Coronary artery (tissue), 2 donors: ENCODE measurements around the gene CSRNP2.

Source experiments
- DNase-seq: peaks from one replicate; pipeline ENCODE4 v3.0.0-alpha.2; 2017; ENCODE audit warnings: low spot score
- H3K27ac ChIP-seq, 2 donors: fragments of 200-600 bp; sonication (generic); one replicate each; pipeline ENCODE4 v1.5.1; 2016 to 2019
- H3K4me3 ChIP-seq: fragments of 200-600 bp; sonication (generic); 2 replicates; pipeline ENCODE4 v1.5.1; 2016; ENCODE audit warnings: mild to moderate bottlenecking, moderate library complexity
- CTCF ChIP-seq: fragments of 200-600 bp; sonication (generic); IDR thresholded peaks from one replicate; pipeline ENCODE4 v1.5.1; 2019; ENCODE audit warnings: antibody characterized with exemption

The CSRNP2 gene

GRCh38 chr12:51077930-51078329, 5.5 kb downstream of the CSRNP2 start:
- no peak for DNase-seq
- Histone ChIP-seq H3K27ac (peak overlapping the region in 1 of 2 donors; percentile 38), H3K4me3 (no peak overlapping the region)
- no peak for TF ChIP-seq CTCF

GRCh38 chr12:51076236-51076930, 7.0 kb downstream of the CSRNP2 start:
- no peak for TF ChIP-seq CTCF
- no peak overlapping the region for H3K27ac ChIP-seq
- DNase-seq, result no peak
- no peak overlapping the region for H3K4me3 ChIP-seq

GRCh38 chr12:51075390-51075789, 8.0 kb downstream of the CSRNP2 start:
- TF ChIP-seq CTCF, result no peak
- H3K4me3 ChIP-seq, result no peak overlapping the region
- no peak for DNase-seq
- no peak overlapping the region for H3K27ac ChIP-seq

GRCh38 chr12:51071663-51072062, 11.7 kb downstream of the CSRNP2 start:
- no peak for DNase-seq

GRCh38 chr12:51070004-51070403, 13.4 kb downstream of the CSRNP2 start:
- no peak for TF ChIP-seq CTCF
- H3K27ac ChIP-seq, result no peak overlapping the region
- no peak overlapping the region for H3K4me3 ChIP-seq
- DNase-seq, result no peak

More at GRCh38 chr12:51071663-51072062, 11.7 kb downstream of the CSRNP2 start:
- TF ChIP-seq CTCF, result no peak
- Histone ChIP-seq H3K27ac (no peak overlapping the region), H3K4me3 (no peak overlapping the region)

GRCh38 chr12:51067771-51068170, 15.6 kb downstream of the CSRNP2 start:
- no peak for TF ChIP-seq CTCF
- no peak for DNase-seq
- no peak overlapping the region for H3K27ac ChIP-seq
- no peak overlapping the region for H3K4me3 ChIP-seq

- Histone ChIP-seq H3K27ac (no peak overlapping the region), H3K4me3 (no peak overlapping the region)
- TF ChIP-seq CTCF, result no peak
- no peak for DNase-seq
Observed at GRCh38 chr12:51067229-51067628, 16.2 kb downstream of the CSRNP2 start.
